Amniotic epithelial cell (primary cell): ENCODE data around the gene CAD.

ENCODE experiments used
- DNase-seq: peaks from one replicate; pipeline ENCODE4 v3.0.0-alpha.2; 2010; ENCODE audit warnings: low read depth

CAD gene

DNA sequence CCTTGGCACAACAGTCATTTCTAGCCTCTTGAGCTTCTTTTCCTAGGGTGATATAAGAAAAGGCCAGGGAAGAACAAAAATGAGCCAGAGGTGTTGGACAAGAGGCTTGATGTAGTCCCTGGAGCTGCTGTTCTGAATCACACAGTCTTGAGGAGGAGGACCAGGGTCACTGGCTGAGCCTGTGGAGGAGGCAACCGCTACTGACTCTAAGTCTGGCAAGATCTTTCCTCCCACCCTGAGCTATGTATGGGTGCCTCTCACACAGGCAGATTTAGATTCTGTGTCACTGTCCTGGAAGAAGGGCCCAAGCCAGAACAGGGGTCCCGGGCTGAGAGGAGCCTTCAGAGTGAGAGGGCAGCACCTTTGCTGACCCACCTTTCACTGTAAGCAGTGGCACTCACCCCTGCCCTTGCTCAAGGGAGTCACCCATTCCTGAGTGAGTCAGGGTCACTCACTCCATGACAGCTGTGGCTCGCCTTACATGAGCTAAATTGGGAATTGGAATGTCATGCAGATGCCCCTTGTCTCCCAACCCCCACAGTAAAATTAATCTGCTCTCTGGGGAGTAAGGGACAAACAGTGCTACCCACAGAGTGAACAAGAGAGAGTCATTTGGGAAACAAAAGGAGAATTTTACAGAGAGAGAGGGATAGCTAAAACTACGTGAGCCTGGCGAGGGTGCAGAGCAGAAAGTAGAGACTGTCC lies 64.8 kb downstream of the CAD start, which contains the start of gene TRIM54:
TSS of gene TRIM54 (plus strand) at position 575 of the 705 bp plus-strand sequence. CDS start 303 bp downstream, outside the sequence.
- DNase-seq = peak; percentile 46

DNA sequence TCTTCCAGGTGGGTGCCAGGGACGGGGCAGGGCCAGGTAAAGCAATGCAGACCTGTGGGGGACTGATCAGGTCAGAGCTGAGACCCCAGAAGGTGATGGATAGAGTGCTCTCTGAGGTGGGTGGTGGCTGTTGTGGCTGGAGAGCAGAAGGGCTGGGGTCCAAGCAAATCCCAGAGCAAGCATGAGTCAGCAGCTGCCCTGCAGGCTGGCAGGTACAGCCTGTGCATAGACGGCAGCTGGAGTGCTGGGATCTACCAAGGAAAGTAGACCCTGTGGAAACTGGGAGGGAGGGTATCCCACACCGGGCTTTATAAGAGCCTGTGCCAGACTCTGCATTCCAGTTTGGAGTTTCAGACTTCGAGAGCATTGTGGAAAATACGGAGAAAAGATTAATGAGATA lies 65.7 kb downstream of the CAD start:
- DNase-seq = no peak

DNA sequence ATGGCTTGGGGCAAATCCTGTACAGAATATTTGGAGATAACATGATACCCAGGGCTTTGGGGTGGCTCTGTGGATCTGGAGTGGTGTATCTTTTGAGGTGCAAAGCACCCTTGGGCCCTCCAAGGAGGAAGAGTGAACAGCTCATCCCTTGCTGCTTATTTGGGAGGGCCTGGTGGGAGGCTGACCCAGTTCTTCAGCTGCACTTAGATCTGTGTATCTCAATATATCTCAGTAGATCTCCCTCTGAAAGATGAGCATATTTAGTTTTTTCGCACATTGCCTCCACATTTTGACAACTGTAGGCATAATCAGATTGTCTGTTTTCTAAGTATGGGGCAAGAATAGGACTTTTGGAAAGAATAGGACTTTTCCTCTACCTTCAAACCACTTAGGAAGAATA lies 67.8 kb downstream of the CAD start:
- DNase-seq = no peak

DNA sequence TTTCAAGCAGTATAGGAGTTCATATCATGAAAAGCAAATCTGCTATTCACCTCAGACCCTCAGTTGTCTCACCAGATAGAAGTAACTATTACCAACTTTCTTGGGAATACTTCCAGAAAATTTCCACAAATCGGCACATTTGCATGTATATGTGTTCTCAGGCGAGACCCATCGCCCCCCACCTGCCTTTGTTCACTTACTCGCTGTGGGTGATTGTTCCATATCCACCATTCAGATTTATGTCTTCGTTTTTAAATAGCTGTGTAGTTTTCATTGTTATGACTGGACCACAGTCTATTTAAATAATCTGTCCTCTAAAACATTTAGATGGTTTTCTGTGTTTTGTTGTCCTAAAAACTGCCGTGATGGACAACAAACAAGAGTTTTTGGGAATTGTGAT lies 68.3 kb downstream of the CAD start:
- DNase-seq = no peak

DNA sequence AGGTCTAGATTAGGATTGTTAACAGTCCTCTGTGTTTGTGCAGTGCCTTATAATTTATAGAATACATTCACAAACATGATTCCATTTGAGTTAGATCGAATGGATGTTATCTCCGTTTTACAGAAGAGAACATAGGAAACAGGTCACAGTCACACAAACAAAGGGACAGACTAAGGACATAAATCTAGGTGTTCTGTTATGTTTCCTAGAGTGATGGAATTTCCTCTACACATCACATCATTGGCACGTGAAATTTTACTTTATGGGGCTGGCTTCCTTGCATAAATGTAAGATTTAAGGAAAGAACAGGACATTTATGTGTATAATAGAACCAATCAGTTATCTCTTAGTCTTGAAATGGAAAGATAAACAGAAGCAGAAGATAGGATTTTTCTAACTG lies 71.4 kb downstream of the CAD start:
- DNase-seq = no peak

DNA sequence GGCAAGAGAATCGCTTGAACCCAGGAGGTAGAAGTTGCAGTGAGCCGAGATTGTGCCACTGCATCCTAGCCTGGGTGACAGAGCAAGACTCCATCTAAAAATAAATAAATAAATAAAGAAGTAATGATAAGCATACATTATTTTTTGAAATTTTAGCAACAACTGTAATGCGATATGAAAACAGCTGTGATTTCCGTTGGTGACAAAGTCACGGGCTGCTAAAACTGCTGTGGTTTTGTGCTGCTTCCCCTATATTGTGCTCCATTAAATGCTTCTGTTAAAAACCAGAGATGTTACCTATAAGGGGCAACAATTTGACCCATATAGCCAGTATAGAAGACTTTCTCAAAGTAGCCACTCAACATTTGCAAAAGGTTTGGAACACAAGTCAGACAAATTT lies 73.4 kb downstream of the CAD start:
- no peak for DNase-seq

DNA sequence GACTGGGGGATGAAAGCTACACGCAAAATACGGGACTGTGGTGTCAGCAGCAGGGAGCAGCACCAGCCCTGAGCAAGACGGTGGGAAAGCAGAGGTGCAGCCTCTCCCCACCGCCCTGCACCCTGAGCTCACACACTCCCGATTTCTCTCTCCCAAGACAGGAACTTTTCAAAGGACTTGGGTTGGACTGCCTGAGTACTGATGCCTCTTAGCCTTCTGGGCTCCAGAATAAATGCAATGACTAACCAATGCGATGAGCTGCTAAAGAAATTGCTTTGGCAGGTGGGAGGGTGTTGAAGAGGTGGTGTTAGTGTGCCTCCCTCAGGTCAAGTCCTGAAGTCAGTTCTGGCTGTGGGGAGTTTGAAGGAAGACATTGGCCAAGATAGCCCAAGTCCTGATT lies 74.7 kb downstream of the CAD start:
- peak; percentile 31 for DNase-seq
